ENCODE measurements around the gene CORO2A.

Gene CORO2A

DNA sequence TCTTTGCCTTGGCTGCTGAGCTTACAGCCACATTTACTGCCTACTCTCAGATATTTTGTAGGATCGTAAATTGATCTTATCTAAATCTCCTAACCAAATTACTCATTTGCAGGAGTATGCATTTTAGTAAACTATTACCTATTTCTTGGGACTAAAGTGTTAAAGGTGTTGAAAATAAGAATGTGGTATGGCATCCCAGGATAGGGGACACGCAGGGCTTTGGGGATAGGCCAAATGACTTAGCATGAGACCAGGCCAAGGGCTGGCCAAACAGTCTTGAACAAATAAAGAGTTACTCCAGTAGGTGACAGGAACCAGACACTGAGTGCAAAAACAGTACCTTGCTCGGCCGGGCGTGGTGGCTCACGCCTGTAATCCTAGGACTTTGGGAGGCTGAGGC, 37.9 kb upstream of the CORO2A start:
- Histone ChIP-seq H3K4me1 (ENCODE audit: control insufficient read depth, insufficient read depth, low read length) (no peaks in the 10 kb centered on the region), H3K36me3 (ENCODE audit: control insufficient read depth, insufficient read depth, low read length) (peaks cover 5% of the 10 kb centered on the region; the same call in 1 of the 2 replicates), H3K27ac (ENCODE audit: low read length) (no peak overlapping the region), H3K9me3 (ENCODE audit: control insufficient read depth, insufficient read depth, low read length) (no peaks in the 10 kb centered on the region), H3K27me3 (ENCODE audit: control insufficient read depth, insufficient read depth, low read length) (no peaks in the 10 kb centered on the region), H3K4me3 (ENCODE audit: low read length) (no peak overlapping the region)
- no peak for DNase-seq (ENCODE audit: low read depth, low spot score)
- no CpG with 5 or more reads among the region's 6 CpGs for WGBS (ENCODE audit: insufficient coverage, insufficient read length)

DNA sequence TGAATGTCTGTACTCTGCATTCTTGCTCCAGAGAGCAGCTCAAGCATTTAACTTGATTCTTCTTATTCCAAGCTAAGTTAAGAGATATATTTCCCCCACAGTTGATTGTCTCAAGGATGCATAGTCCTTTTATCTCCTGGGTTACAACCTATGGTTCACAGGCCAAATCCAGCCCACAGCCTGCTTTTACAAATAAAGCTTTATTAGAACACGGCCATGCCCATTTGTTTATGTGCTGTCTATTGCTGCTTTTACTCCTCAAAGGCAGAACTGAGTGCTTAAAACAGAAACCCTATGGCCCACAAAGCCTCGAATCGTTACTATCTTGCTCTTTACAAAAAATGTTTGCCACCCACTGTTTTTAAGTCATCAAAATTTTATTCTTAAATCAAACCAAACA, 37.2 kb upstream of the CORO2A start:
- WGBS (ENCODE audit: insufficient coverage, insufficient read length): no CpG with 5 or more reads among the region's 3 CpGs
- DNase-seq (ENCODE audit: low read depth, low spot score): no peak
- no peaks in the 10 kb centered on the region for H3K9me3 ChIP-seq (ENCODE audit: control insufficient read depth, insufficient read depth, low read length)
- peaks cover 5% of the 10 kb centered on the region; the same call in 1 of the 2 replicates for H3K36me3 ChIP-seq (ENCODE audit: control insufficient read depth, insufficient read depth, low read length)
- no peaks in the 10 kb centered on the region for H3K4me1 ChIP-seq (ENCODE audit: control insufficient read depth, insufficient read depth, low read length)
- H3K27me3 ChIP-seq (ENCODE audit: control insufficient read depth, insufficient read depth, low read length): no peaks in the 10 kb centered on the region
- H3K4me3 ChIP-seq (ENCODE audit: low read length): no peak overlapping the region
- no peak overlapping the region for H3K27ac ChIP-seq (ENCODE audit: low read length)

DNA sequence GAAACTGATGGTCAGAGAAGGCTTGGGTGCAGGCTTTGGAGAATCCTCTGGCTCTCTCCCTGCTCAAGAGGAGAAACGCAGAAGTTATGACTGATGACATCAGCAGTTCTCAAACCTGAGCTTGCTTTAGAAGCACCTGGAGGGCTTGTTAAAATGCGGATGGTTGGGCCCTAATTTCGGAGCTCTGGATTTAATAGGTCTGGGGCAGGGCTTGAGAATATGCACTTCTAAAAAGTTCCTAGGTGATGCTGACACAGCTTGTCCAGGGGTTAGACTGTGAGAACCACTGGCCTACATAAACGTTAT, 36.6 kb upstream of the CORO2A start:
- no peaks in the 10 kb centered on the region for H3K27me3 ChIP-seq (ENCODE audit: control insufficient read depth, insufficient read depth, low read length)
- no peak overlapping the region for H3K4me3 ChIP-seq (ENCODE audit: low read length)
- no peaks in the 10 kb centered on the region for H3K4me1 ChIP-seq (ENCODE audit: control insufficient read depth, insufficient read depth, low read length)
- H3K9me3 ChIP-seq (ENCODE audit: control insufficient read depth, insufficient read depth, low read length): no peaks in the 10 kb centered on the region
- peaks cover 5% of the 10 kb centered on the region; the same call in 1 of the 2 replicates for H3K36me3 ChIP-seq (ENCODE audit: control insufficient read depth, insufficient read depth, low read length)
- no peak overlapping the region for H3K27ac ChIP-seq (ENCODE audit: low read length)
- no peak for DNase-seq (ENCODE audit: low read depth, low spot score)
- no CpG with 5 or more reads among the region's 4 CpGs for WGBS (ENCODE audit: insufficient coverage, insufficient read length)

DNA sequence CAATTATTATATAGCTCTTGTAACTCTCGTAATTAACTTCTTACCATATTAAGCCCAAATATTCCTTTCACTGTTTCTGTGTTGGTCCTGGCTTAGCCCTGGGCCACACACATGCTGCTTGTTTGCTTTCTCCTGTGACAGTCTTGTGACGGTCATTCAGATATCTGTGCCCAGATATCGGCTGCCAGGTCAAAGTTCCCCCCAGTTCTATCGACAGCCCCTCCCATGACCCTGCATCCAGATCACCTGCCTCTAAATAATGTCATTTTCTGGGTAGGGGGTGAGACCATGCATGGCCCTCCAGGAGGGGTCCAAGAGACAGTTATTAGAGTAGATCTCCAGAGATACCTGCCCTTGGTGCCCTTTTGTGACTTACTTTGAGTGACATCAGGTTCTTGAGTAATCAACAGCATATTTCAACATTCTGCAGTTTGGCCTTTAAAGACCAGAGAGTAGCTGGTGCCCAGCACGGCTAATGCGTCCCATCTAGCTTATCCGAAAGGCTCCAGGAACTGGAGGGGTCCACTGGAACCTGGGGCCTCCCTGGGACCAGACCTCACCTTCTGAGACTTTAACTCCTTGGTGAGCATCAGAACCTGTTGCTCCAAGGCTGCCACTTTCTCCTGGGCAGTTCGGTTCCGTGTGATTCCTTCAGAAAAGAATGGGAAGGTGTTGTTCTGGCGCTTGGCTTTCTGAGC, 36.1 kb upstream of the CORO2A start:
- H3K27me3 ChIP-seq (ENCODE audit: control insufficient read depth, insufficient read depth, low read length): no peaks in the 10 kb centered on the region
- no peak overlapping the region for H3K27ac ChIP-seq (ENCODE audit: low read length)
- no peaks in the 10 kb centered on the region for H3K4me1 ChIP-seq (ENCODE audit: control insufficient read depth, insufficient read depth, low read length)
- no peak for DNase-seq (ENCODE audit: low read depth, low spot score)
- no peak overlapping the region for H3K4me3 ChIP-seq (ENCODE audit: low read length)
- WGBS (ENCODE audit: insufficient coverage, insufficient read length): no CpG with 5 or more reads among the region's 10 CpGs
- H3K36me3 ChIP-seq (ENCODE audit: control insufficient read depth, insufficient read depth, low read length): peaks cover 5% of the 10 kb centered on the region; the same call in 1 of the 2 replicates
- H3K9me3 ChIP-seq (ENCODE audit: control insufficient read depth, insufficient read depth, low read length): no peaks in the 10 kb centered on the region

DNA sequence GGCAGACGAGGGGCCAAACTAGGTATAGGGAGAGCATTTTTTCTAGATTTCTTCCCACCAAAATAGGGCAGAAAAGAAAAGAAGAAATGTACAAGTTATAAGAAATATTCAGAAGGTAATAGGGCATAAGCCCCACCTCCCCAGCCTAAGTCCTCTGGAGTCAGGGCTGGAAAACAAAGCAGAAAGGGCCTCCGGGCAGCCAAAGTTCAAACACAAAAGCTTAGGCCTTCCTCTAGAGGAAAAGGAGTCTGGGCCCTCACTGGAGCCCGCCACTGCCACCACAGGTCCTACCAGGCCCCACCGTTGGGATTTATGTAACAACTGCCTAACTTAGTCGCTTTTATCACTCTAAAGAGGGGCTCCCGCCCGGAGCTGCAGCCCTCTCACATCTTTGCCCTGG, 35.4 kb upstream of the CORO2A start:
- H3K4me1 ChIP-seq (ENCODE audit: control insufficient read depth, insufficient read depth, low read length): peaks cover 2% of the 10 kb centered on the region; the same call in 1 of the 2 replicates
- no peaks in the 10 kb centered on the region for H3K9me3 ChIP-seq (ENCODE audit: control insufficient read depth, insufficient read depth, low read length)
- peaks cover 2% of the 10 kb centered on the region; the same call in 1 of the 2 replicates for H3K36me3 ChIP-seq (ENCODE audit: control insufficient read depth, insufficient read depth, low read length)
- no peak overlapping the region for H3K4me3 ChIP-seq (ENCODE audit: low read length)
- H3K27me3 ChIP-seq (ENCODE audit: control insufficient read depth, insufficient read depth, low read length): no peaks in the 10 kb centered on the region
- no CpG with 5 or more reads among the region's 7 CpGs for WGBS (ENCODE audit: insufficient coverage, insufficient read length)
- no peak overlapping the region for H3K27ac ChIP-seq (ENCODE audit: low read length)
- DNase-seq (ENCODE audit: low read depth, low spot score): no peak

DNA sequence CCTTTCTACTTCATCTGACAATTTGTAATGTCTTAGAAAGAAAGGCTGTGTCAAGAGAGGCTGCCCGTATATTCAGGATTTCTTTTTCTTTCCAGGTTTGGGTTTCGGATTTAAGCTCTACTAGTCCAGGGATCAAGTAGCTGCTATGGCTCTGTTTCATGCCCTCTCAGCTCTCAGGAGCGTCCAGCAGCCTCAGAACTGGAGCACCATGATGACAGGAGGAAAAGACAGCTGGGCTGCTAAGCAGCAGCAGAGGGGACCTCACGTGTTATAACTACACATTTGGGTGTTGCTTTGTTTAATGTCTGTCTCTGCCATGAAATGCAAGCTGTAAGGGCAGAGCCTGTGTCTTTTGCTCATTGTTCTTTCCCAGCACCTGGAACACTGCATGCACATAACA, 34.5 kb upstream of the CORO2A start:
- no peak for DNase-seq (ENCODE audit: low read depth, low spot score)
- no peak overlapping the region for H3K27ac ChIP-seq (ENCODE audit: low read length)
- peaks cover 2% of the 10 kb centered on the region; the same call in 1 of the 2 replicates for H3K36me3 ChIP-seq (ENCODE audit: control insufficient read depth, insufficient read depth, low read length)
- peaks cover 2% of the 10 kb centered on the region; the same call in 1 of the 2 replicates for H3K4me1 ChIP-seq (ENCODE audit: control insufficient read depth, insufficient read depth, low read length)
- H3K9me3 ChIP-seq (ENCODE audit: control insufficient read depth, insufficient read depth, low read length): no peaks in the 10 kb centered on the region
- WGBS (ENCODE audit: insufficient coverage, insufficient read length): no CpG with 5 or more reads among the region's 4 CpGs
- no peak overlapping the region for H3K4me3 ChIP-seq (ENCODE audit: low read length)
- no peaks in the 10 kb centered on the region for H3K27me3 ChIP-seq (ENCODE audit: control insufficient read depth, insufficient read depth, low read length)

DNA sequence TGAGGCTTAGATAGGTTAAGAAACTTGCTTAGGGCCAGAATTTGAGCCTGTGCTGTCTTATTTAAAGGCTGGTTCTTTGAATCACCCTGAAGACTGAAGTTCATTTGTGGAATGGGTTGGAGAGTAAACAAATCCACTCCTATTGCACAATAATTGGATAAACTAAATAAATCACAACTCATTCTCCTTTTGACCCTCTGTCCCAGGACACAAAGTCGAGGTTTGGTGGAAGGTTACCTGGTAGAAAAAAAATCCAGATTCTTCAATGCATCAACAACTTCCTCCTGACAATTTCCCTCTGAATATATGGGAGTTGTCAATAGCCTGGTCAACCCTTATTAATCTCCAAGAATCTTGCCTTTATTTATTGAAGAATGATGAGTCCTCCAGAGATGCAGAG, 34.1 kb upstream of the CORO2A start:
- Histone ChIP-seq H3K9me3 (ENCODE audit: control insufficient read depth, insufficient read depth, low read length) (no peaks in the 10 kb centered on the region), H3K27me3 (ENCODE audit: control insufficient read depth, insufficient read depth, low read length) (no peaks in the 10 kb centered on the region), H3K4me3 (ENCODE audit: low read length) (no peak overlapping the region), H3K4me1 (ENCODE audit: control insufficient read depth, insufficient read depth, low read length) (peaks cover 2% of the 10 kb centered on the region; the same call in 1 of the 2 replicates), H3K27ac (ENCODE audit: low read length) (no peak overlapping the region), H3K36me3 (ENCODE audit: control insufficient read depth, insufficient read depth, low read length) (peaks cover 2% of the 10 kb centered on the region; the same call in 1 of the 2 replicates)
- no CpG with 5 or more reads among the region's 1 CpG for WGBS (ENCODE audit: insufficient coverage, insufficient read length)
- DNase-seq (ENCODE audit: low read depth, low spot score): no peak

DNA sequence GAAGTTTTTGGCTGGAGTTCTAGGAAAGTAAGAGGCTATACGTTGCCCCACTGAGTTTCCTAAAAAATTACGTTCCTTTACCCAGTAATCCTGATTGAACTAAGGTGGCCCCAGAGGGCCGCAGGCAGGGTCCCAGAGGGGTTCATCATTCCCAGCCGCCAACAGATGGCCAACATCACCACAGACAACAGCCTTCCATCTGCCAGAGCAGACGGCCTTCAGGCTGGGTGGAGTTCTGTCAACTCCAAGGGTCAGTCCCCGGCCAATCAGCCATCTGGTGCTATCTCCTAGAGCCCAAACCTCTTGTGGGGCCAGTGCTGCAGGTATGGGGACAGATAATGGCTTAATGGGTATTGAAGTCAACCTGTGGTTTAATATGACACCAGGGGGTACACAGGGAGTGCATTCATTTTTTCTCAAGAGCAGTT, 32.6 kb upstream of the CORO2A start:
- WGBS (ENCODE audit: insufficient coverage, insufficient read length): no CpG with 5 or more reads among the region's 6 CpGs
- Histone ChIP-seq H3K27ac (ENCODE audit: low read length) (no peak overlapping the region), H3K4me1 (ENCODE audit: control insufficient read depth, insufficient read depth, low read length) (peaks cover 2% of the 10 kb centered on the region; the same call in 1 of the 2 replicates), H3K36me3 (ENCODE audit: control insufficient read depth, insufficient read depth, low read length) (peaks cover 2% of the 10 kb centered on the region), H3K4me3 (ENCODE audit: low read length) (no peak overlapping the region), H3K27me3 (ENCODE audit: control insufficient read depth, insufficient read depth, low read length) (no peaks in the 10 kb centered on the region), H3K9me3 (ENCODE audit: control insufficient read depth, insufficient read depth, low read length) (no peaks in the 10 kb centered on the region)
- no peak for DNase-seq (ENCODE audit: low read depth, low spot score)

DNA sequence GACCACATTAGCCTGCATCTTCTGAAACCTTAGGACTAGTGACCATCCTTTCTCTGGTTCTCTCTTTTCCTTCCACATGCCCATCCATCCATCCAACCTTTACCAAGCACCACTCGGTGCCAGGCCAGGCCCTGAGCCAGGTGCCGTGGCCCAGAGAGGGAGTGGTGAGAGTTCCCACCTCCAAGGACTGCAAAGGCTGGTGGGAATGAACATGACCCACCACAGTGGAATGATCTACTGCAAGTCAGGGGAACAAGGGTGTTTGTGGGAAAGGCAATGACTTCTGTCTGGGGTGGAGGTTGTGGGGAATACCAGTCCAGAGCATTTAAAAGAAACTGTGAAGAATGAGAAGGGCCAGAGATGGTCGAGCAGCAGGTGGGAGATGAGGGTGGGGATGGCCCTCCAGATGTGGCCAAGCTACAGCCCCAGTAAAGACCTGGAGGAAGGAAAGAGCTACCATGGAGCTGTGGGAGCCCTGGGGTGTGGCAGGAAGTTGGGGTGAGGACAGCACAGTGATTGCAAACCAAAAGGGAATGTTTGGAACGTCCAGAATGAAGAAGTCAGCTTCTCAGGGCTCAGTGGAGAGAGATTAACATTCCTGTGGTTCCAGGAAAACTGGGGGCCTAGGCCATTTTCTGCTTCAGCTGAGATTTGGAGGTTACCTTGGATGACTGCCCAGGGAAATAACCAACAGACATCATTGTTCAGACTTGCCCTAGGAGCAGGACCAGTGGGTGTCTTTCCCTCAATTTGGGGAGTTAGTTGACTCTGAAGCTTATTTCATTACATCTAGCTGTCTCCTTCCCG, 30.7 kb upstream of the CORO2A start:
- Histone ChIP-seq H3K4me1 (ENCODE audit: control insufficient read depth, insufficient read depth, low read length) (peaks cover 8% of the 10 kb centered on the region), H3K36me3 (ENCODE audit: control insufficient read depth, insufficient read depth, low read length) (no peaks in the 10 kb centered on the region; the same call in 1 of the 2 replicates), H3K4me3 (ENCODE audit: low read length) (no peak overlapping the region), H3K27ac (ENCODE audit: low read length) (no peak overlapping the region), H3K27me3 (ENCODE audit: control insufficient read depth, insufficient read depth, low read length) (no peaks in the 10 kb centered on the region), H3K9me3 (ENCODE audit: control insufficient read depth, insufficient read depth, low read length) (no peaks in the 10 kb centered on the region)
- no peak for DNase-seq (ENCODE audit: low read depth, low spot score)
- no CpG with 5 or more reads among the region's 5 CpGs for WGBS (ENCODE audit: insufficient coverage, insufficient read length)

DNA sequence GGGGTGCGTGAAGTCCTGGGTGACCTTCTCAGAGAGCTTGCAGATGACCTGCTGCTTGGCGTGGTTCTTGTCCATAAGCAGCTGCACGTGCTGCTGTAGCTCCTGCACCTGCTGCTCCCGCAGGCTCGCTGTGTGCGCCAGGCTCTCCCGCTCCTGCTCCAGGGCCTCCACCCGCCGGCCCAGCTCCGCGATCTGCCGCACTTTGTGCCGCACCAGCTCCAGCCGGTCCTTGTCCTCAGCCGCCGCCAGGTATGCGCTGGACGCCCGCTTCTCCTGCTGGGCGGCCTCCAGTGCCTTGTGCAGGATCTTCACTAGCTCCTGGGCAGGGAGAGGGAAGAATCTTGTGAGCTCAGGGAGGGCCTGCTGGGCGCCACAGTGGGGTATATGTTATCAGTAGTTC, 28.5 kb upstream of the CORO2A start:
- Histone ChIP-seq H3K4me3 (ENCODE audit: low read length) (no peak overlapping the region), H3K27ac (ENCODE audit: low read length) (no peak overlapping the region), H3K9me3 (ENCODE audit: control insufficient read depth, insufficient read depth, low read length) (no peaks in the 10 kb centered on the region), H3K27me3 (ENCODE audit: control insufficient read depth, insufficient read depth, low read length) (no peaks in the 10 kb centered on the region), H3K36me3 (ENCODE audit: control insufficient read depth, insufficient read depth, low read length) (peaks cover 2% of the 10 kb centered on the region), H3K4me1 (ENCODE audit: control insufficient read depth, insufficient read depth, low read length) (peaks cover 8% of the 10 kb centered on the region)
- no peak for DNase-seq (ENCODE audit: low read depth, low spot score)
- WGBS (ENCODE audit: insufficient coverage, insufficient read length): no CpG with 5 or more reads among the region's 21 CpGs
